B cell (primary cell): ENCODE measurements around the gene RPL35. TPM values are rescaled to one million over a fixed set of nuclear protein-coding genes. Genes with fewer than 3 reads are reported as not detected.

Experiments used
- ATAC-seq: fragments of 200-7000 bp; cut with Tn5 transposase; one replicate; pipeline ENCODE4 v1.10.0; 2021; ENCODE audit warnings: low read depth, mild to moderate bottlenecking, moderate number of reproducible peaks, moderate library complexity
- CTCF ChIA-PET: fragments of 350-600 bp; sonication (Branson Sonifier 250); formaldehyde crosslinking; loops from one replicate; lab custom pipeline; 2021; ENCODE audit warnings: antibody characterized with exemption, inconsistent platforms; lab: Charles Lee
- POLR2A ChIA-PET: fragments of 350-600 bp; sonication (Branson Sonifier 250); formaldehyde crosslinking; loops from one replicate; lab custom pipeline; 2021; ENCODE audit warnings: antibody characterized with exemption; lab: Charles Lee
- DNase-seq: peaks from one replicate; pipeline ENCODE4 v3.0.0; 2013
- H2AFZ ChIP-seq: 2 replicates; pipeline ENCODE4 v1.6.1; 2012; ENCODE audit warnings: mild to moderate bottlenecking, low read depth, low read length; ENCODE audit not compliant: insufficient read depth, poor library complexity, severe bottlenecking
- H3K27ac ChIP-seq, 2 donors: 1 replicate in 1 of 2; 2 replicates in 1 of 2; pipeline ENCODE4 v1.5.1; 2012 to 2013; ENCODE audit warnings: low read length in 2 of 2, mild to moderate bottlenecking in 2 of 2, moderate library complexity in 1 of 2
- H3K27me3 ChIP-seq, 4 experiments: fragments of 200-600 bp in 1 of 4; sonication (generic) in 1 of 4; replicated peaks in 1 of 4; 1 replicate in 2 of 4; 2 replicates in 2 of 4; pipeline versions ENCODE4 v1.6.1 to v1.7.0; 2013 to 2016; ENCODE audit warnings: low read length in 3 of 4, mild to moderate bottlenecking in 2 of 4, mixed read lengths in 1 of 4, moderate library complexity in 1 of 4; ENCODE audit not compliant: insufficient read depth in 4 of 4, control insufficient read depth in 3 of 4; ENCODE audit errors: control extremely low read depth in 1 of 4
- H3K36me3 ChIP-seq, 2 experiments: replicated peaks in 1 of 2; 1 replicate in 1 of 2; 2 replicates in 1 of 2; pipeline versions ENCODE4 v1.6.1 to v1.7.1; 2013; ENCODE audit warnings: low read length in 1 of 2; ENCODE audit not compliant: insufficient read depth in 2 of 2, control insufficient read depth in 1 of 2; ENCODE audit errors: control extremely low read depth in 1 of 2, extremely low read depth in 1 of 2
- H3K4me1 ChIP-seq, 2 donors: fragments of 200-600 bp in 1 of 2; sonication (generic) in 1 of 2; 1 replicate in 1 of 2; 2 replicates in 1 of 2; pipeline versions ENCODE4 v1.5.1 to v1.6.1; 2013 to 2017; ENCODE audit warnings: low read length in 2 of 2; ENCODE audit not compliant: control insufficient read depth in 2 of 2, insufficient read depth in 2 of 2
- H3K4me2 ChIP-seq: replicated peaks from 2 replicates; pipeline ENCODE3; 2012; ENCODE audit warnings: mild to moderate bottlenecking, low read depth, low read length; ENCODE audit not compliant: poor library complexity, severe bottlenecking
- H3K4me3 ChIP-seq, 5 experiments: fragments of 200-600 bp in 1 of 5; sonication (generic) in 1 of 5; 1 replicate in 3 of 5; 2 replicates in 2 of 5; pipeline versions ENCODE4 v1.5.1 to v1.7.0; 2011 to 2016; ENCODE audit warnings: low read length in 4 of 5, mild to moderate bottlenecking in 4 of 5, low read depth in 2 of 5, control low read depth in 1 of 5, moderate library complexity in 1 of 5; ENCODE audit not compliant: insufficient read depth in 1 of 5; ENCODE audit errors: control extremely low read depth in 1 of 5, extremely low read depth in 1 of 5
- H3K79me2 ChIP-seq: fragments of 200-600 bp; sonication (generic); one replicate; pipeline ENCODE4 v1.6.0; 2016; ENCODE audit warnings: low read length; ENCODE audit not compliant: control insufficient read depth, insufficient read depth
- H3K9ac ChIP-seq: fragments of 200-600 bp; sonication (generic); 2 replicates; pipeline ENCODE4 v1.6.1; 2017; ENCODE audit warnings: mild to moderate bottlenecking, low read length, moderate library complexity
- H3K9me3 ChIP-seq, 3 donors: one replicate each; pipeline versions ENCODE4 v1.6.1 to v1.7.1; 2013; ENCODE audit warnings: low read length in 2 of 3; ENCODE audit not compliant: control insufficient read depth in 2 of 3, insufficient read depth in 1 of 3; ENCODE audit errors: control extremely low read depth in 1 of 3
- H4K20me1 ChIP-seq: 2 replicates; pipeline ENCODE4 v1.6.0; 2012; ENCODE audit warnings: mild to moderate bottlenecking, low read length; ENCODE audit not compliant: insufficient read depth, control insufficient read depth, poor library complexity, severe bottlenecking
- H3K27ac Mint-ChIP-seq: one replicate; pipeline ENCODE4 v1.8.0; 2021; ENCODE audit warnings: mixed read lengths
- H3K27me3 Mint-ChIP-seq: one replicate; pipeline ENCODE4 v1.8.0; 2021; ENCODE audit warnings: mixed read lengths
- H3K4me1 Mint-ChIP-seq: one replicate; pipeline ENCODE4 v1.8.0; 2021; ENCODE audit warnings: mixed read lengths
- H3K4me3 Mint-ChIP-seq: one replicate; pipeline ENCODE4 v1.8.0; 2021; ENCODE audit warnings: mixed read lengths
- H3K9me3 Mint-ChIP-seq: one replicate; pipeline ENCODE4 v1.8.0; 2022; ENCODE audit warnings: mixed read lengths; ENCODE audit not compliant: insufficient read depth
- EZH2 ChIP-seq: IDR thresholded peaks from 2 replicates; pipeline ENCODE4 v1.6.1; 2012; ENCODE audit warnings: borderline replicate concordance, low read depth, mild to moderate bottlenecking, moderate library complexity, low read length; ENCODE audit not compliant: insufficient read depth, poor library complexity, severe bottlenecking
- WGBS: methylation state at CpG from one replicate; pipeline ENCODE4 v1.1.5; 2013; ENCODE audit warnings: missing lambda C conversion rate; ENCODE audit not compliant: insufficient coverage; 5-methylcytosine and 5-hydroxymethylcytosine counted together
- intact Hi-C: fragments of 100-400 bp; cut with micrococcal nuclease; formaldehyde crosslinking; loops from one replicate; pipeline ENCODE4 v1.10.0; 2022
- polyA plus RNA-seq: library from polyadenylated mRNA; depleted of rRNA; stranded (reverse); fragments of >200 nt; gene quantifications from 2 replicates; pipeline ENCODE4 v1.2.3, GENCODE V29; 2012
- total RNA-seq, 2 donors: library from RNA; stranded (reverse); fragments of 120-200 nt in 1 of 2; gene quantifications; 1 replicate in 1 of 2; 2 replicates in 1 of 2; pipeline versions ENCODE4 v1.2.3 to v1.2.4, GENCODE V29; 2013 to 2022
- TF ChIP-seq, protein P1 (sequence below): fragments of 200-600 bp; IDR thresholded peaks from one replicate; pipeline ENCODE4 v1.8.0; 2022; ENCODE audit warnings: antibody characterized with exemption, mild to moderate bottlenecking

RPL35 gene
- total and polyA plus RNA-seq, 2 donors (not counting 1 experiment from before 2014, with no cell fraction given) = 1,609 to 3,858 TPM

DNA sequence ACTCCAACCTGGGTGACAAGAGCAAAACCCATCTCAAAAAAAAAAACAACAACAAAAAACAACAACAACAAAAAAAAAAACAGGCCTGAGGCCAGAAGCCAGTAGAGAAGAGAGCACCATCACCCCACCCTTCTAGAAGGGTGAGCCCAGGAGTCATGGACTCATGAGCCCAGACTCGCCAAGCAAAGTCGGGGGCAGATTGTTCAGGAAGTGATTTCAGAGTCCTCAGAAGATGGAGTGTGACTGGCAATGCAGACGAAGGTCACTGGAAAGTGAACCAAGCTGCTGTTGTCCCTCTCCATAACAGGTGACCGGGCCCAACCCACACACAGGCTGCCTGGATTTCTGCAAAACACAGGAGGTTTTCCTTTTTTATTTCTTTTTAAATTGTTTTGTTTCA lies 17.5 kb downstream of the RPL35 start:
- H3K4me1 ChIP-seq = no peaks in the 10 kb centered on the region
- no peak overlapping the region for H3K4me3 ChIP-seq
- H3K79me2 ChIP-seq = no peaks in the 10 kb centered on the region
- intact Hi-C loops = no loop called here
- Mint-ChIP-seq H3K27me3 (peaks cover 3% of the 10 kb centered on the region), H3K4me3 (no peak overlapping the region), H3K27ac (no peak overlapping the region), H3K9me3 (no peaks in the 10 kb centered on the region), H3K4me1 (no peaks in the 10 kb centered on the region)
- H3K9me3 ChIP-seq = no peaks in the 10 kb centered on the region
- DNase-seq (no peak), ATAC-seq (no peak)
- H3K36me3 ChIP-seq = no peaks in the 10 kb centered on the region
- no peak overlapping the region for H3K4me2 ChIP-seq
- WGBS = 70% methylated on average over 4 of the region's 4 CpGs
- TF ChIP-seq, protein P1, sequence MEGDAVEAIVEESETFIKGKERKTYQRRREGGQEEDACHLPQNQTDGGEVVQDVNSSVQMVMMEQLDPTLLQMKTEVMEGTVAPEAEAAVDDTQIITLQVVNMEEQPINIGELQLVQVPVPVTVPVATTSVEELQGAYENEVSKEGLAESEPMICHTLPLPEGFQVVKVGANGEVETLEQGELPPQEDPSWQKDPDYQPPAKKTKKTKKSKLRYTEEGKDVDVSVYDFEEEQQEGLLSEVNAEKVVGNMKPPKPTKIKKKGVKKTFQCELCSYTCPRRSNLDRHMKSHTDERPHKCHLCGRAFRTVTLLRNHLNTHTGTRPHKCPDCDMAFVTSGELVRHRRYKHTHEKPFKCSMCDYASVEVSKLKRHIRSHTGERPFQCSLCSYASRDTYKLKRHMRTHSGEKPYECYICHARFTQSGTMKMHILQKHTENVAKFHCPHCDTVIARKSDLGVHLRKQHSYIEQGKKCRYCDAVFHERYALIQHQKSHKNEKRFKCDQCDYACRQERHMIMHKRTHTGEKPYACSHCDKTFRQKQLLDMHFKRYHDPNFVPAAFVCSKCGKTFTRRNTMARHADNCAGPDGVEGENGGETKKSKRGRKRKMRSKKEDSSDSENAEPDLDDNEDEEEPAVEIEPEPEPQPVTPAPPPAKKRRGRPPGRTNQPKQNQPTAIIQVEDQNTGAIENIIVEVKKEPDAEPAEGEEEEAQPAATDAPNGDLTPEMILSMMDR = no peak
- TF ChIP-seq EZH2 = no peak
- CTCF ChIA-PET = interaction anchor here (0.7 to 0.8 kb wide), 3 partner anchors 30 to 71 kb away, joined by 3 to 4 read pairs (median 4); no protein-coding TSS in a partner anchor
- H3K27me3 ChIP-seq = peaks cover 0 to 6% (median 0%) of the 10 kb centered on the region in 4 experiments
- H2AFZ ChIP-seq = no peak overlapping the region
- H3K9ac ChIP-seq = no peak overlapping the region
- H4K20me1 ChIP-seq = no peaks in the 10 kb centered on the region
- H3K27ac ChIP-seq = no peak overlapping the region
- POLR2A ChIA-PET = no interaction called here

- H3K27ac ChIP-seq = no peak overlapping the region
- no peak overlapping the region for H3K4me2 ChIP-seq
- ATAC-seq = no peak
- H3K9me3 ChIP-seq = no peaks in the 10 kb centered on the region
- H3K4me3 ChIP-seq = no peak overlapping the region
- POLR2A ChIA-PET = no interaction called here
- no peak for DNase-seq
- Mint-ChIP-seq H3K27ac (no peak overlapping the region), H3K9me3 (no peaks in the 10 kb centered on the region), H3K27me3 (peaks cover 3% of the 10 kb centered on the region), H3K4me1 (no peaks in the 10 kb centered on the region), H3K4me3 (no peak overlapping the region)
- H3K4me1 ChIP-seq = no peaks in the 10 kb centered on the region
- no peaks in the 10 kb centered on the region for H4K20me1 ChIP-seq
- no peak overlapping the region for H3K9ac ChIP-seq
- no peak for TF ChIP-seq EZH2
- TF ChIP-seq, protein P1 = no peak
- WGBS = 86% methylated on average over 10 of the region's 11 CpGs
- H2AFZ ChIP-seq = no peak overlapping the region
- no peaks in the 10 kb centered on the region for H3K79me2 ChIP-seq
- intact Hi-C loops = no loop called here
- H3K36me3 ChIP-seq = no peaks in the 10 kb centered on the region
- peaks cover 0 to 6% (median 0%) of the 10 kb centered on the region in 4 experiments for H3K27me3 ChIP-seq
- CTCF ChIA-PET = interaction anchor here (4.0 kb wide), 1 partner anchor 9 kb away, joined by 19 read pairs; the partner anchor contains the start of gene WDR38
These were observed 18.2 kb downstream of the RPL35 start for GRCh38 chr9:124843456-124844034.
